GM12878 (cell line): ENCODE data around the gene RIOX2. TPM values are rescaled to one million over a fixed set of nuclear protein-coding genes. Genes with fewer than 3 reads are reported as not detected.

ENCODE experiments used
- ATAC-seq: fragments of 200-7000 bp; cut with Tn5 transposase; 3 replicates; pipeline ENCODE4 v1.9.1; 2020; ENCODE audit warnings: mild to moderate bottlenecking, moderate library complexity
- BruUV-seq: library from RNA; stranded (reverse); fragments of 400-500 nt; replicated peaks from 2 replicates; lab custom pipeline; 2021; lab: Mats Ljungman, UMichigan
- CTCF ChIA-PET: fragments of 300-600 bp; sonication (Branson Sonifier 250); formaldehyde crosslinking; extraction: SDS; loops from one replicate; lab custom pipeline; 2021; ENCODE audit warnings: inconsistent platforms; lab: Yijun Ruan, JAX
- POLR2A ChIA-PET: fragments of 350-600 bp; formaldehyde crosslinking; extraction: SDS; loops from one replicate; lab custom pipeline; 2021; ENCODE audit warnings: inconsistent platforms; lab: Charles Lee
- RAD21 ChIA-PET: fragments of 300-600 bp; sonication (Branson Sonifier 250); formaldehyde crosslinking; loops from one replicate; lab custom pipeline; 2023; ENCODE audit warnings: antibody characterized with exemption; ENCODE audit not compliant: unreplicated experiment; lab: Charles Lee
- SMC1A ChIA-PET: fragments of 300-600 bp; sonication (Branson Sonifier 250); formaldehyde crosslinking; loops from one replicate; lab custom pipeline; 2023; ENCODE audit not compliant: unreplicated experiment, uncharacterized antibody; lab: Charles Lee
- DNase-seq: peaks from one replicate; pipeline ENCODE4 v3.0.0-alpha.2; 2011; ENCODE audit warnings: low read depth, low spot score
- FAIRE-seq: peaks from 3 replicates; lab custom pipeline; 2011; peaks lifted over from hg19 to GRCh38; lab: Jason Lieb, UNC
- H2AFZ ChIP-seq: 2 replicates; pipeline ENCODE4 v1.6.0; 2011; ENCODE audit warnings: low read depth, low read length, control low read depth; ENCODE audit not compliant: control insufficient read depth
- H3K27ac ChIP-seq: 2 replicates; pipeline ENCODE4 v1.5.1; 2011; ENCODE audit warnings: control low read depth; ENCODE audit not compliant: control insufficient read depth, insufficient read depth
- H3K27me3 ChIP-seq, 2 experiments: replicated peaks in 1 of 2; 2 replicates each; pipeline versions ENCODE4 v1.6.0 to v1.6.1; 2011; ENCODE audit warnings: low read length in 1 of 2; ENCODE audit not compliant: control insufficient read depth in 2 of 2, insufficient read depth in 2 of 2
- H3K36me3 ChIP-seq, 2 experiments: 2 replicates each; pipeline ENCODE4 v1.5.1; 2011; ENCODE audit warnings: low read length in 1 of 2; ENCODE audit not compliant: control insufficient read depth in 2 of 2, insufficient read depth in 2 of 2
- H3K4me1 ChIP-seq: 2 replicates; pipeline ENCODE4 v1.6.1; 2011; ENCODE audit warnings: mild to moderate bottlenecking, low read length, moderate library complexity, mixed read lengths; ENCODE audit not compliant: control insufficient read depth, insufficient read depth
- H3K4me2 ChIP-seq: 2 replicates; pipeline ENCODE4 v1.6.0; 2011; ENCODE audit warnings: control low read depth; ENCODE audit not compliant: control insufficient read depth, insufficient read depth
- H3K4me3 ChIP-seq: fragments of 200-600 bp; sonication (generic); 2 replicates; pipeline ENCODE4 v1.5.1; 2016
- H3K79me2 ChIP-seq: 2 replicates; pipeline ENCODE4 v1.6.0; 2011; ENCODE audit warnings: low read length; ENCODE audit not compliant: control insufficient read depth, insufficient read depth
- H3K9ac ChIP-seq: 2 replicates; pipeline ENCODE4 v1.8.0; 2011; ENCODE audit warnings: low read length, control low read depth, mixed read lengths; ENCODE audit not compliant: control insufficient read depth, insufficient read depth
- H3K9me3 ChIP-seq: replicated peaks from 3 replicates; pipeline ENCODE4 v1.5.1; 2011; ENCODE audit warnings: mild to moderate bottlenecking, low read length; ENCODE audit not compliant: control insufficient read depth, insufficient read depth
- H4K20me1 ChIP-seq: 2 replicates; pipeline ENCODE4 v1.6.0; 2011; ENCODE audit not compliant: control insufficient read depth, insufficient read depth
- CHD2 ChIP-seq: IDR thresholded peaks from 2 replicates; pipeline ENCODE4 v1.6.1; 2011; ENCODE audit warnings: low read depth, low read length, improper control_type of control experiment, borderline replicate concordance
- DPF2 ChIP-seq: fragments of 450-650 bp; IDR thresholded peaks from 2 replicates; pipeline ENCODE4 v1.6.1; 2017; ENCODE audit warnings: mild to moderate bottlenecking
- ELK1 ChIP-seq: IDR thresholded peaks from 2 replicates; pipeline ENCODE4 v1.6.1; 2012; ENCODE audit warnings: low read depth, low read length, improper control_type of control experiment
- GABPA ChIP-seq: IDR thresholded peaks from 2 replicates; pipeline ENCODE4 v1.6.1; 2014; ENCODE audit warnings: antibody characterized with exemption, low read depth, mild to moderate bottlenecking, inconsistent platforms
- MLLT1 ChIP-seq: fragments of 450-650 bp; IDR thresholded peaks from 2 replicates; pipeline ENCODE4 v1.6.1; 2016; ENCODE audit warnings: mild to moderate bottlenecking
- YY1 ChIP-seq: IDR thresholded peaks from 2 replicates; pipeline ENCODE4 v1.6.1; 2011; ENCODE audit warnings: low read depth, mild to moderate bottlenecking, low read length
- WGBS: methylation state at CpG from one replicate; pipeline ENCODE4 v1.1.6; 2016; ENCODE audit warnings: low lambda C conversion rate; ENCODE audit not compliant: insufficient replicate concordance, insufficient coverage; ENCODE audit errors: missing lambda C conversion rate; 5-methylcytosine and 5-hydroxymethylcytosine counted together
- in situ Hi-C: fragments of 300-500 bp; cut with MboI; formaldehyde crosslinking; loops from 9 replicates; pipeline ENCODE4 v1.14.3; 2018; ENCODE audit warnings: mixed read lengths
- intact Hi-C: fragments of 100-400 bp; cut with micrococcal nuclease; formaldehyde crosslinking; loops from one replicate; pipeline ENCODE4 v1.14.2; 2022; ENCODE audit not compliant: unreplicated experiment
- polyA plus RNA-seq, 11 experiments: library from polyadenylated mRNA; depleted of rRNA in 4 of 11; unstranded in 6 of 11; stranded (reverse) in 5 of 11; fragments of >200 nt; fragmentation: Nextera tagmentation in 4 of 11; fragmentation: Illumina TruSeq in 1 of 11; extraction: Ambion mirVana in 4 of 11; extraction: Trizol in 1 of 11; gene quantifications; 1 replicate in 1 of 11; 2 replicates in 10 of 11; pipeline versions ENCODE4 v1.2.1 to v1.2.3, GENCODE V29; 2011 to 2016; ENCODE audit warnings: inconsistent platforms in 2 of 11, missing spikeins in 2 of 11, low read depth in 1 of 11
- total RNA-seq, 4 experiments: library from RNA; depleted of rRNA in 3 of 4; stranded (reverse); fragments of >200 nt in 3 of 4; fragmentation: Illumina TruSeq in 1 of 4; extraction: Trizol in 1 of 4; gene quantifications; 2 replicates each; pipeline versions ENCODE4 v1.2.1 to v1.2.3, GENCODE V29; 2013 to 2021

Gene RIOX2
- total and polyA plus RNA-seq, 10 of the 15 experiments (the other 5 are each of a cell fraction or from before 2014, with no cell fraction given) = 24.1 to 52.6 (median 44.0) TPM

GRCh38 chr3:97937205-97937604 lies 35.0 kb downstream of the RIOX2 start:
- no peaks in the 10 kb centered on the region for H3K27me3 ChIP-seq
- no peak overlapping the region for H3K27ac ChIP-seq
- in situ Hi-C loops = no loop called here
- H3K9me3 ChIP-seq = no peaks in the 10 kb centered on the region
- SMC1A ChIA-PET = no interaction called here
- FAIRE-seq (no peak), DNase-seq (no peak), ATAC-seq (no peak)
- no peak overlapping the region for H2AFZ ChIP-seq
- WGBS = 97% methylated on average over 2 of the region's 2 CpGs
- no peak for TF ChIP-seq ELK1
- no peak for TF ChIP-seq YY1
- TF ChIP-seq GABPA = no peak
- TF ChIP-seq MLLT1 = no peak
- TF ChIP-seq DPF2 = no peak
- TF ChIP-seq CHD2 = no peak
- RAD21 ChIA-PET = interaction anchor here (1.0 kb wide), 1 partner anchor 85 kb away, joined by 3 read pairs; no protein-coding TSS in a partner anchor
- POLR2A ChIA-PET = interaction anchor here (0.5 kb wide), 1 partner anchor 323 kb away, joined by 5 read pairs; no protein-coding TSS in a partner anchor
- peaks cover 0 to 8% of the 10 kb centered on the region in 2 experiments; a peak in 3 of 4 replicates for H3K36me3 ChIP-seq
- no peaks in the 10 kb centered on the region for H3K4me1 ChIP-seq
- H3K4me3 ChIP-seq = no peak overlapping the region
- CTCF ChIA-PET = no interaction called here
- H3K9ac ChIP-seq = no peak overlapping the region
- no TSS peak for BruUV-seq
- no peak overlapping the region for H3K4me2 ChIP-seq
- no peaks in the 10 kb centered on the region for H4K20me1 ChIP-seq
- intact Hi-C loops = no loop called here
- H3K79me2 ChIP-seq = no peaks in the 10 kb centered on the region
